Choroid plexus epithelial cell (primary cell): ENCODE measurements around the gene ANGPT4.

Experiments used
- DNase-seq: peaks from one replicate; pipeline ENCODE4 v3.0.0-alpha.2; 2010; ENCODE audit warnings: low read depth
- H3K4me3 ChIP-seq: 2 replicates; pipeline ENCODE4 v1.5.1; 2011; ENCODE audit warnings: low read depth, mild to moderate bottlenecking, control low read depth, low read length, moderate library complexity
- TF ChIP-seq, protein P1 (sequence below): conservative IDR thresholded peaks from 2 replicates; pipeline ENCODE4 v1.5.1; 2011; ENCODE audit warnings: low read depth, mild to moderate bottlenecking, control low read depth, inconsistent platforms, low read length, moderate library complexity

Gene ANGPT4

GRCh38 chr20:839626-840025 lies 76.5 kb downstream of the ANGPT4 start:
- TF ChIP-seq, protein P1, sequence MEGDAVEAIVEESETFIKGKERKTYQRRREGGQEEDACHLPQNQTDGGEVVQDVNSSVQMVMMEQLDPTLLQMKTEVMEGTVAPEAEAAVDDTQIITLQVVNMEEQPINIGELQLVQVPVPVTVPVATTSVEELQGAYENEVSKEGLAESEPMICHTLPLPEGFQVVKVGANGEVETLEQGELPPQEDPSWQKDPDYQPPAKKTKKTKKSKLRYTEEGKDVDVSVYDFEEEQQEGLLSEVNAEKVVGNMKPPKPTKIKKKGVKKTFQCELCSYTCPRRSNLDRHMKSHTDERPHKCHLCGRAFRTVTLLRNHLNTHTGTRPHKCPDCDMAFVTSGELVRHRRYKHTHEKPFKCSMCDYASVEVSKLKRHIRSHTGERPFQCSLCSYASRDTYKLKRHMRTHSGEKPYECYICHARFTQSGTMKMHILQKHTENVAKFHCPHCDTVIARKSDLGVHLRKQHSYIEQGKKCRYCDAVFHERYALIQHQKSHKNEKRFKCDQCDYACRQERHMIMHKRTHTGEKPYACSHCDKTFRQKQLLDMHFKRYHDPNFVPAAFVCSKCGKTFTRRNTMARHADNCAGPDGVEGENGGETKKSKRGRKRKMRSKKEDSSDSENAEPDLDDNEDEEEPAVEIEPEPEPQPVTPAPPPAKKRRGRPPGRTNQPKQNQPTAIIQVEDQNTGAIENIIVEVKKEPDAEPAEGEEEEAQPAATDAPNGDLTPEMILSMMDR = no peak
- no peak for DNase-seq
- H3K4me3 ChIP-seq = no peak overlapping the region

DNA sequence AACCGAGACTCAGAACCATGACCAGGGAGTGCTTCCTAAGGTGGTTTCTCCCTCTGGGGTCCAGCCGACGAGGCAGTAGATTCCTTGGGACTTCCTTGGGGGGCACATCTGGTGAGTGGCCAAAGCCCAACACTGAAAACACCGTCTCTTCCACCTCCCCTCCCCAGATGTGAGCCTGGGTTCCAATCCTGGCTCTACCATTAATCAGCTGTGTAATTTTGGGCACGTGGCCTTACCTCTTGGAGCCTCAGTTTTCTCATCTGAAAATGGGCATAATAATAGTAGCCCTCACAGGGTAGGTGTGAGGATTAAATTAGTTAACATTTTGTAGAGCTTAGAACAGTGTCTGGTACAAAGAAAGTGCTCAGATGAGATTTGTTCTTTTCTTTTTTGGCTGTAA lies 77.1 kb downstream of the ANGPT4 start:
- no peak for DNase-seq
- no peak overlapping the region for H3K4me3 ChIP-seq
- TF ChIP-seq, protein P1 = no peak

DNA sequence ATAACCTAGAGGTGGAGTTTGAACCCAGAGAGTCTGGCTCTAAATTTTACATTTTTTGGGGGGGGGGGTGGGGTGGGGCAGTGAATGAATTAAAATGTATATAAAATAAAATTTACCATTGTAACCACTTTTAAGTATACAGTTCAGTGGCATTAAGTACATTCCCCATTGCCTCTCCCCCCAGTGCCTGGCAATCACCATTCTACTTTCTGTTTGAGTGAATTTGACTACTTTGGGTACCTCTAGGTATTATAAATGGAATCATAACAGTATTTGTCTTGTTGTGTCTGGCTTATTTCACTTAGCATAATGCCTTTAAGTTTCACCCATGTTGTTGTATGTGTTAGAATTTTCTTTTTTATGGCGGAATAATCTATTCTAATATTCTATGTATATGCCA lies 79.9 kb downstream of the ANGPT4 start:
- TF ChIP-seq, protein P1 = no peak
- DNase-seq = no peak
- no peak overlapping the region for H3K4me3 ChIP-seq

GRCh38 chr20:835608-836045 lies 80.5 kb downstream of the ANGPT4 start:
- DNase-seq = no peak
- H3K4me3 ChIP-seq = no peak overlapping the region
- TF ChIP-seq, protein P1 = no peak

- no peak for DNase-seq
- H3K4me3 ChIP-seq = peak overlapping the region; percentile 89
- TF ChIP-seq, protein P1 = no peak
Observed at GRCh38 chr20:834151-834746, 81.9 kb downstream of the ANGPT4 start.

DNA sequence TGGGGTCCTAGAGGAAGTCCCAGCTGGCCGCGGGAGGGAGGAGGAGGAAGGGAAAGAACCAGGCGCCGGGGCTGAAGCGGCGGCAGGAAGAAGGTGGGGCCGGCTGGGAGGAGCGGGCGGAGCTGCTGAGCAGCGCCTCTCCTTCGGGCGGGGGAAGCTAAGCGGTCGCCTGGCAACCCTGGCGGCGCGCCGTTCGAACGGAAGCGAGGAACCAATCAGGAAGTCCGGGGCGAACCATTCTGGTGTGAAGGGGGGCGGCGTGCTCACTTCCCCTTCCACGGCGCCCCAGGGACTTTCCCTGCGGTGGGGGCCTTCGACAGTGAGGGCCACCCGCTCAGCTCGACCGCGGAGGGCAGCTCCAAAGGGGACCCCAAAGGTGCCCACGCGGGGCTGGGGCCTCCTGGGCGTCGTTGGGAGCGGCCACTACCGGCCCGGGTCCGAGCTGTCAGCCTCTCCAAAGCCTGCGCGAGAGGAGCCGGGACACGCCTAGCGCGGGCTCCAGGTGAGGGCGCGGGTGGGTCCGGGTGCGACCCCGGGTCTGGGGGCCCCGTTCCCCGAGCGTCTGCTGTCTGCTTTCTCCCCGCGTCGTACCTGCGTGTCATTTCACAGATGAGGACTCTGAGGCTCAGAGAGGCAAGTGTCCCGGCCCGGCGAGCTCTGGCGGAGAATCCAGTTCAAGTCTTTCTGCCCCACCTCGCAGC lies 82.5 kb downstream of the ANGPT4 start, which contains the start of gene FAM110A:
TSS of gene FAM110A (plus strand) at position 266 of the 701 bp plus-strand sequence. CDS start 11,090 bp downstream, outside the sequence.
- H3K4me3 ChIP-seq = peak within 1 kb of the TSS; percentile 89
- TF ChIP-seq, protein P1 = no peak
- peak; percentile 96 for DNase-seq

DNA sequence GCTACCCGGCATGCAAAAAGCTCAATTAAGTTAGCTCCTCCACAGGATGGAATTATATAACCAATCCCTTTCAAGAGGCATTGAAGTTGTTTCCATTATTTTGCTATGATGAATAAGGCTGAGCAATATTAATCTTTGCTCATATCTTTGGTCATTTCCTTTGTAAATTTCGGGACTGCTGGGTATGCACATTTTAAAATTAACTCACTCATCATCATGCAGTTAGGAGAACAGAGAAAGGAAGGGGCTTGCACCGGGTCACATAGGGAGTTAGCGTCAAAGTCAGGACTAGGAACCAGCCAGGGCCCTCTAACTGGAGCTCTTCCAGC lies 83.0 kb downstream of the ANGPT4 start:
- DNase-seq = no peak
- TF ChIP-seq, protein P1 = no peak

More for the DNA sequence above, 83.0 kb downstream of the ANGPT4 start:
- H3K4me3 ChIP-seq = peak overlapping the region; percentile 89
